NCI-H2196 (cell line): ENCODE data around the gene TPD52L2.
"Not testable (repeated sequence)": the region's sequence is repeated elsewhere in the genome, so short reads cannot be mapped to it uniquely, and the experiment has no call there.

ENCODE experiments used
- DNase-seq: peaks from one replicate; lab custom pipeline; 2025; ENCODE audit not compliant: unreplicated experiment; lab: John Stamatoyannopoulos, UW

TPD52L2 gene

DNA sequence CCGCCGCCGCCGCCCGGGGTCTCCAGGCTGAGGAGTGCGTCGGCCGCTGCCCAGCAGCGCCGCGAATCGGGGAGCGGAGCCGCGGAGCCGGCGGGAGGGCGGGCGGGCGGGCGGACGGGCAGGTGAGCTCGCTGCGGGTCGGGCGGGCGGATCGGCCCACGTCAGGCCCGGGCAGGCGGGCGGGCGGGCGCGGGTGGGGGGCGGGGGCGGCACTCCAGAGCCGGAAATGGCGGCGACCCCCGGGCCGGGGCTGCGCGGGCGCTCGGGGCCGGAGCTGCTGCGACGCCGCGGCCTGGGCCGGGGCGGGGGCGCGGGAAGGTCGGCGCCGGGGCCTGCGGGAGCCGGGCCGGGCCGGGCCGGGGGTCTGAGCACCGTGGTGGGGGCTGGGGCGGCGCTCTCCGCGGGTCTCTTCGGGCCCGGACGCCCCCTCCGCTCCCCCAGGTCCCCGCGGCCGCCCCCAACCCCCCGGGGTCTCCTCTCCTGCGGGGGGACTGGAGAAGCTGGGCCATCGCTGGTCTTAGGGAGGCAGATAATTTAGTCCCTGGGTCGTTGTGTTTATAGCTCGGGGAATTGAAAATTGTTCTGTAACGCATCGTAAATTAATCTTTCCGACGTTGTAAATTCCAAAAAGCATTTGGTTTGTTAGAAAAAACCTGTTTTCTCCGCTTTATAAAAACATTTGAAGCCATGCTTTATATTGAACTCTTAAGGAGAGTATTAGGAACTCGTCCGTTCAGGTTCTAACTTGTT is 30.3 kb downstream of the TPD52L2 start:
- DNase-seq = no peak

DNA sequence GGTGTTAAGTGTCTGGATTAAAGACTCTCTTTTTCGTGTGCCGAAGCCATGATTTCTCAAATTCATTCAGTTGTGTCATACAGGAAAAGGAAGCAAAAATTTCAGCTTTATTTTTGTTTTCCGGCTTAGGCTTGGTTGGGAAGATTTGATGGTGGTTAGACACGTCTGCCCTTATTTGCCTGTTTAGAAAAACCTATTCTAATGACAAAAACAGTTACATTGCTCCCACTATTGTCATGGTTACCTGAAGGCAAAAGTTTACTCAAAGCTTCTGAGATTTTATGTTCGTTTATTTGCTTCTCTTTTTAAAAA is 30.8 kb downstream of the TPD52L2 start:
- DNase-seq = peak; percentile 24

DNA sequence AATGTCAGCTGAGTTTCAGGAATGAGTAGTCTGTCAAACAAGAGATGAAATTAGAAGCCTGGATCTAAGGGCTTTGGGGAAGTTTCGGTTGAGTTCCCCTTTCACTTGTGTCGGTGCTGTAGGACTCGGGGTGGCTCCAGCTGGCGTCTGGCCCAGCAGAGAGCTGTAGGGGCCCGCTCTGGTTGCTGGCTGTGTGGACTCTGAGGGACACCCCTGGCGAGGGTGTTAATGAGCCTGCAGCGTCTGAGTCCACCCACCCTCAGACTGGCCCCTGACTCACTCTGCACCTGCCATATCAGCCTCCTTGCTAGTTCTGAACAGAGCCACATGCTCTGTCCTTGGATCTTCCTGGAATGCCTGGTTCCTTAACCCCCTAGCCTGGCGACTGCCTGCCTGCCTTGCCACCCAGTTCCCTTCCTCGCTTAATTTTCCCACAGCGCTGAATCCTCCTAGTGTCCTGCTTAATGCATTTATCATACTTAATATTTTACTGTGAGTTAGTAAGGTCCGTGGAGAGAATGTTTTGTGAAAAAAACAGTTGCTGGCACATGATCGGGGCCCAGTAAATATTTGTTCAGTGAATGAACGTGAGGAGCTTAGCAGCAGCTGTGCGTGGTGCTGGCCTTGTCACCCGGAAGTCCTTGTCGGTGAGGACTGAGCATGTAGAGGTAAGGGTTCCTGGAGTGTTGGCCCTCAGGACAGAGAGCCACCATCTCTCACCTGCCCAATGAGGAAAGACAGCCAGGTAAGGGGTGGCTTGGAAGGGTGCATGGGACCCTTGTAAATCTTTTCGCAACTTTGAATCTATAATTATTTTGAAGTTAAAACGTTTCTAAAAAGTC is 31.4 kb downstream of the TPD52L2 start:
- DNase-seq = peak; percentile 66

DNA sequence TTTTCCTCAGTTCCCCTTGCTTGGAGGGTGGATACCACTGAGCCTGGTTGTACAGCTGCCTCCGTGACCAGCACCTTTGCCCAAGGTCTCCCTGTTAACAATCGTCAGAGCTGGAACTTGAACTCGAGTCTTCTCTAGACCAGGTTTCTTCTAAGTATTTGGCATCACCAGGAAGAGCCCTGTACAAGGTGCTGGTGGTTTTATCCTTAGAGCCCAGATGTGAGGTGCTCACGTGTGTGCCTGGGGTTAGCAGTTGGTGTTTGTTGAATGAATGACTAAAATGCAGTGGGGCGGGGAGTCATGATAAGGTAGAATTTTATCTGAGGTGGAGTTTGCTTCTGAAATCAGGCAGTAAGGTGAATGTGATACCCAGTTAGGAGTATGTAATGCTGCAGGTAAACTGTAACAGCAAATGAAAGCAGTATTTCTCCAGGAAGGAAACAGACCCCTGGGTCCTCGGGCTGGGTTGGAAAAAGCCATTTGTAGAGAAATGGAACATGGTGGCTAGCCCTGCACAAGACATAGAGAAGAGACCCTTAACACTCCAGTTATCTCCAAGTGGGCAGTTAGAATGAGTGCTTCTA is 33.0 kb downstream of the TPD52L2 start:
- no peak for DNase-seq

DNA sequence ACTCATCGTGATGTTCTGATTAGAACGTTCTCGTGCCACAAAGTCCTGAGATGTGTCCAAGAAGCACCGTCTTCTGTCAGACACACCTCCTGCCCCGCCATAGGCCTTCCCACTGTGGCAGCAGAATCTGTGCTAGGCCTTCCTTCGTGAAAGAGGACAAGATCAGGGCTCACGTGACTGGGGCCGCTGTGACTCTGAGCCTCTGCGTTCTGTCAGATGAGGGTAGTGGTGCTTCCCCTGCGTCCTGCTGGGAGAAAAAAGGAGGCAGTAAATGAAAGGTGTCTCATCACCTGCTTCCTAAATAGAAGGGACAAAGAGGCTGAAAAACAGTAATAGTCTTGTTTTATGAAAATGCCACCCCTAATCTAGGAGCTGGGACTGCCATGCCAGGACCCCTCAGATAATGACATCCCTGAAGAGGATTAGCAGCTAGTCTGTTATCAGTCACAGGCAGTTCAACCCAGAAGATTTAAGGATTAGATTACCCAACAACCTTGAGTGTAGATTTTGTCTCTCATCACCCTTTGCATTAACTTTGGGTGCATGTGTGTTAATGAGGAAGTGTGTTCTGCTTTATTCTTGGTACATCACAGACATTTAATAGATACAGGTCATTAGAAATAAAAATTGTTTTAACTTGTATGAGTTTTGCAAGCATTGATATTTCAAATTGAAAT is 34.0 kb downstream of the TPD52L2 start:
- no peak for DNase-seq

DNA sequence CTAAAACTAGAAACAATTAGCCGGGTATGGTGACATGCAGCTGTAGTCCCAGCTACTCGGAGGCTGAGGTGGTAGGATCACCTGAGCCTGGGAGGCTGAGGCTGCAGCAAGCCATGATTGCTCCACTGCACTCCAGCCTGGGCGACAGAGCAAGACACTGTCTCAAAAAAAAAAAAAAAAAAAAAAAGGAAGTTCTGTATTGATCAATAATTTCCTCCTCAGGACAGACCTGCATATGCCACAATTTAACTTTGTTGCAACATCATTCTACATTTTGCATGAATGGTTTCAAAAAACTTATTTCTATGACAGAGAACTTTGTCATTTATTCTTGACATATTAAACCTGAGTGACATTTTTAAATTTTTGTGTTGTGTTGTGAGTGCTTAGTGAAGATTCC is 35.3 kb downstream of the TPD52L2 start:
- DNase-seq = no peak

DNA sequence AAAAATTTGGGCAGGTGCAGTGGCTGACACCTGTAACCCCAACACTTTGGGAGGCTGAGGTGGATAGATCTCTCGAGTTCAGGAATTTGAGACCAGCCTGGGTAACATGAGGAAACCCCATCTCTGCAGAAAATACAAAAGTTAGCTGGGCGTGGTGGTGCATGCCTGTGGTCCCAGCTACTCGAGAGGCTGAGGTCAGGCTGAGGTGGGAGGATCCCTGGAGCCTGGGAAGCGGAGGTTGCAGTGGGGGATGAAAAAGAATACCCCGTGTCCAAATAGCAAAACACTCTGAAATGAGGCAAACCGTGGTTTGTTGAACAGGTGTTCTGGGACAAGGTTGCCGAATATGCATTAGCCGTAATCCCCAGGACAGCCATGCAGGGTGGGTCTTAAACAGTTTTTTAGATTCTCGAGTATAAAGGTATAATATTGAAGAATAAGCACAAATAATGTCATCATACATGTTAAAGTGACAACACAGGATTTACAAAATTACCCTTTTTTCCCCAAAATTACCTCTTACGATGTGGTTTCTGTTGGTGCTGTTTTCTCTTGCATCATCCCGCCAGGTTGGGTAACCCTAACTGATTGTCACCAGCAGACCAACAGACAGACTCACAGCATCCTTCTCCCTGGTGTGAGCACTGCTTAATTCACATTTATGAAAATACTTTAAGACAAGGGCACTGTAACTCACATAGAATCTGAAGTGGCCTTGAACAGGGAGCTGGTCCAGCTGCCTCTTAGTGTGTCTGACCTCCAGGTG is 38.9 kb downstream of the TPD52L2 start:
- DNase-seq = no peak

DNA sequence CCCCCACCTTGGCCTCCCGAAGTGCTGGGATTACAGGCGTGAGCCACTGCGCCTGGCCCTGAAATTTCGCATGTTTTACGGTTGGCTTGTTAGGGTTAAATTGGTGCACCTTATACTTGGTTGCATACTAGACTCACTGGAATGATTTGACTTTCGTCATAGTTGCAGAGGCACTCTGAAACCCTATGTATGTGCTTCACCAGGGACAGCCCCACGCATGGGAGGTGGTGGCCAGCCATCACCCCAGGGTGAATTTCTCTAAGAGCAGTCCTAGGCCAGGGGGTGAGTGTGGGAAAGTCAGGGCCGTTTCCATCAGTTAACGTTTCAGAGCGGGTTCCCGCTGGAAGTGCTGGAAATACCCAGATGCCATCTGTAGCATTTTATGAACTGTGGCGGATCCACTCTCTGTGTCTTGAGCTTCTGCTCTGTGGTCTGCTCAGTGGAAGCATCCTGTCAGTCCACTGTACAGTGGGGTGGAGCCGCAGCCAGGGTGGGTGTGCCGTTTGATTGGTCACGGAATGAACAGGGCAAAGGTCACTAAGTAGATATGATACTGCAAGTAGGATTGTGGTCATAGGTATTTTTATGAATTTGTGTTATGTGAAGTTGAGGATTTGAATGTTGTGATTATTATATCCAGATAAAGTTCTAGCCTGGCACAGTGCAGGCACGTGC is 43.1 kb downstream of the TPD52L2 start:
- no peak for DNase-seq

DNA sequence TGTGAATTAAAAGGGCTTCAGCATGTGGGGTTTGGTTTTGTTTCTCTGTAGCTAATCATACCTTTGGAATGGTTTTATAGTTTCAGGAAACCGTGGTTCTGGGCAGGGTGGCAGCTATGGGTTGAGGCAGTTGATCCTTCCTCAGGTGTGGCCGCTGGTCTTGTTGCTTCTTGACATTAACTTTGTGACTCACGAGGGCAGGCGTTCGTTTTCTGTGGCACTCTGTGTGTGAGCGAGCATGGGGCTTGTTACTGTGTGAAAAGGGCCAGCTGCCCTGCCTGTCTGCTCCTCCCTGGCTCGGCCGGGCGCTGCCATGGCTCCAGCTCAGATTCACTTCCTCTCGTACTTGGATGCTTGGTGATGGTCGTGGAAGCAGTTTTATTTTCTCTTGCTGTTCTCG is 46.1 kb downstream of the TPD52L2 start:
- no peak for DNase-seq

DNA sequence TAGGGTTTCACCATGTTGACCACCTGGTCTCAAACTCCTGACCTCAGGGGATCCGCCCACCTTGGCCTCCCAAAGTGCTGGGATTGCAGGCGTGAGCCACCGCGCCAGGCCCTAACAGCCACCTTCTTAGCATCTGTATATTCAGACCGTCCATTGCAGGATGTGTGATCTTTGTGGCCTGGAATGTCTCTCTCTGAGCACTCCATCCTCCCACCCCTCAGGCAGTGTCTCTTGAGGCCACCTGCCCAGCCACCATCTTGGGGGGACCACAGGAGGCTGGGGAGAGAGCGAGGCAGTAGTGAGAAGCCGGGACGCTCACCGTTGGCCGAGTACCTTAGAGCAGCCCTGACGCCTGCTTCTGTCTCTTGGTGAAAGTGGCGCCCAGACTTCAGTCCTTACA is 48.7 kb downstream of the TPD52L2 start:
- DNase-seq = no peak

DNA sequence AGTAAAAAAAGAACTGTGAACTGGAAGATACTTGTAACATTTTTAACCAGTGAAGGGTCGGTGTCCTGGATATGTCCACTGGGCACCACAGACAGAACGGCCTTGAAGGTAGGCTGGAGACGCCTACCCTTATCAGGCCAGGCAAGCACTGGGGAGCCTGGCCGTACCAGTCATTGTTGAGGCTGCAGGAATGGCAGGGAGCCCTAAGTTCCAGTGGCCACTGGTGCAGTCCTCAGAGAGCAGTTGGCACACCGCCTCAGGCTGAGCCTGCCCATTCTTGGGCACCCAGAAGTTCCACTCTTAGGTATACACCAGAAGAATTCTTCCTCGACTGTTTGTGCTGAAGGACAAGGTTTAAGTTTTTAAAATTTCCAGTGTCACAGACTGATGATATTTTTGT is 50.4 kb downstream of the TPD52L2 start:
- no peak for DNase-seq

DNA sequence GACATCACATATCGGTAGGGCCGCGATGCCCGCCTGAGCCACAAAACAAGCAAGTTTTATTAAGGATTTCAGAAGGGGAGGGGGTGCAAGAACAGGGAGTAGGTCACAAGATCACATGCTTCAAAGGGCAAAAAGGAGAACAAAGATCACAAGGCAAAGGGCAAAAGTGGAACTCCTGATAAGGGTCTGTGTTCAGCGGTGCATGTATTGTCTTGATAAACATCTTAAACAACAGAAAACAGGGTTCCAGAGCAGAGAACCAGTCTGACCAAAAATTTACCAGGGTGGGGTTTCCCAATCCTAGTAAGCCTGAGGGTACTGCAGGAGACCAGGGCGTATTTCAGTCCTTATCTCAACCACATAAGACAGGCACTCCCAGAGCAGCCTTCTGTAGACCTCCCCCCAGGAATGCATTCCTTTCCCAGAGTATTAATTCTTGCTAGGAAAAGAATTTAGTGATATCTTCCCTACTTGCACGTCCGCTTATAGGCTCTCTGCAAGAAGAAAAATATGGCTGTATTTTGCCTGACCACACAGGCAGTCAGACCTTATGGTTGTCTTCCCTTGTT is 51.4 kb downstream of the TPD52L2 start:
- not testable (repeated sequence) for DNase-seq

DNA sequence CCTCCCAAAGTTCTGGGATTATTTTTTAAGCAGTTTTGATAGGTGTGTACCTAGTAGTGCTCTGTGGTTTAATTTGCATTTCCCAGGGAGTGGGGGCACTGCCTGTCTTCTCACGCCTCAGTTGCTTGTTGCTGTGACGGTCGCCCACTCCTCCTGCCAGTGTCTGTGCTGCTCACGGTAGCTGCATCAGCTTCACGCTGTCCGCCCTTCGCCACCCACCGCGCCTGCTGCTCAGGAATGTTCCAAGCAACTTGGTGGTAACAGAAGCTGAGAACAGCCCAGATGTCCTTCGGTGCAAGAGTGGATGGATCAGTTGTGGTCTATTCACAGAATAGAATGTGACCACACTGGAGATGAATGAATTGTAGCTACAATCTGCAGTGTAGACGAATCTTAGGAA is 52.7 kb downstream of the TPD52L2 start:
- DNase-seq = no peak

DNA sequence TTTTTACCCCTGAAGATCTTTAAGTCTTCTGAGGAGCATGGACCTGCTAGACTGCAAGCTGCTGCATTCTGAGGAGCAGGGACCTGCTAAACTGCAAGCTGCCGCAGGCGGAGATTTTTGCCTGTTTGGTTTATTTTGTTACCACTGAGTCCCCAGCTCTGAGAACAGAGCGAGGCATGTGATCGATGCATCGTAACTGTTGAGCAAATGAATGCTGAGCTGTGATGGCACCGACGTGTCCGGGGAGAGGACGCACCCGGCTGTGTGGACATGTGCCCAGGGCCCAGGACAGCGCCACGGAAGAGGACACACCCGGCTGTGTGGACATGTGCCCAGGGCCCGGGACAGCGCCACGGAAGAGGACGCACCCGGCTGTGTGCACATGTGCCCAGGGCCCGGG is 54.1 kb downstream of the TPD52L2 start:
- DNase-seq = no peak

DNA sequence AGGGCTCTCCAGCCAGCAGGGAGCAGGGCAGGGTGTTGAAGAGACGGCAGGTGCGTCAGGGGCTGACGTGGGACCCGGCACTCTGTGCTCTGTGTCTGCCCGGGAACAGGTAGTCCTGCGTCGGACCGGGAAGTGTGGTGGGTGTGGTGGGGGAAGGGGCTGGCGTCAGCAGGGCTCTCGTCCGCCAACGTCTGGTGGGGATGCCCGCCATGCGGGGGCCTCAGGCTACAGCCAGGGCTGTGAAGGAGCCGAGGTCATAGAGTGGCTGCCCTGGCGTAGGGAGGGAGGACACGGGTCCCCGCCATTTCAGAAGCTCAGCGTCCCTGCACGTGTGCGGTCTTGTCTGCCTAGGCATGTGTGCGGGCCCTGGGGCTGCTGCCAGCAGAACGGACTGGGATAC is 55.2 kb downstream of the TPD52L2 start:
- no peak for DNase-seq

DNA sequence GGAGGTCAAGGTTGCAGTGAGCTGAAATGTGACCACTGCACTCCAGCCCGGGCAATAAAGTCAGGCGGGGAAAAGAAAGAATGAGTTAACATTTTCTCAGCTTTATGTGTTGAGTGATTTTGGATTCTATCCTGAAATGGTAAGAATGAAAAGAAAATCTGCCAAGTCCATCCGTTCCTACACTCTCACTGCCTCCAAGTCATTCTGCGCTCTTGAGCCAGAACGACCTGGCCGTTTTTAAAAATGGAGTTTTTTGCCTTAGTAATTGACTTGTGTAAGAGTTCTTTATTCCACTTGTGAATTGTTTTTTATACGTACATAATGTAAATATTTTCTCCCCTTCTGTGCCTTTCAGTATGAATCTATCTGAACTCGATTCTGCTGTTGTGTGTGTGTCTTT is 58.6 kb downstream of the TPD52L2 start:
- no peak for DNase-seq

DNA sequence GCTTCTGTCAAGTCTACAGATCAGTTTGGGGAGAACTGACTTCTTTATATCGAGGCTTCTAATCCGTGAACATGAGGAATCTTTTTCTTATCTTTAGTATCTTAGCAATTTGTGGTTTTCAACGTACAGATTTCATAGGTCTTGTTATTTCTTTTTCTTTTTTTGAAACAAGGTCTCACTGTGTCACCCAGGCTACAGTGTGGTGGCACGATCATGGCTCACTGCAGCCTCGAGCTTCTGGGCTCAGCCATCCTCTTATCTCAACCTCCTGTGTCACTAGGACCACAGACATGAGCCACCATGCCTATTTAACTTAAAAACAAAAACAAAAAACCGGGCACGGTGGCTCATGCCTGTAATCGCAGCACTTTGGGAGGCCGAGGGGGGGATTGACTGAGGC is 59.2 kb downstream of the TPD52L2 start:
- no peak for DNase-seq

DNA sequence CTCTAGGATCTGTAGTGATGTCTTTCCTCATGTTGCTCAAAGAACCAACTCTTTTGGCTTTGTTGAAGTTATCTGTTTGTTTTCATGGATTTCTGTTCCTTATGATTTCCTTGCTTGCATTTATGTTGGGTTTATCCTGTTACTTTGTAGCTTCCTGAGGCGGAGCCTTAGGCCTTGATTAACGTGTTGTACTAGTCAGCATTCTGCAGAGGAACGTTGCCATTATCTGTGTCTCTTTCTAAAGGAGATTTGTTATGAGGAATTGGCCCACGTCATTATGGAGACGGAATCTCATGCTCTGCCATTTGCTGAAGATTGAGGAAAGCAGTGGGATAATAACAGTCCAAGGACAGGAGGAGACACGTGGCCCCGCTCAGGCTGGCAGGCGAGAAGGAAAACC is 61.2 kb downstream of the TPD52L2 start:
- DNase-seq = no peak

DNA sequence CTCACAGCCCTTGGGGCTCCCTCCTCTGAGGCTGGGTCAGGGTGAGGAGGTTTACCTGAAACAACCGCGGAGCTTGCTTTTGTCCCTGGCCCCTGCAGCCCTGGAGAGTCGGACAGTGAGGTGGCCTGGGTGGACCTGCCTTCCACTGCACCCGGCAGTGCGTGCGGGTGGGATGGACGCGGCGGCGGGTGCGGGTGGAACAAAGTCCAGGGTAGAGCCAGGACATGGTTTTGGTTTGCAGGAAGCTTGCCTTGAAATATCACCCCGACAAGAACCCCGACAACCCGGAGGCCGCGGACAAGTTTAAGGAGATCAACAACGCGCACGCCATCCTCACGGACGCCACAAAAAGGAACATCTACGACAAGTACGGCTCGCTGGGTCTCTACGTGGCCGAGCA is 64.0 kb downstream of the TPD52L2 start:
- no peak for DNase-seq

DNA sequence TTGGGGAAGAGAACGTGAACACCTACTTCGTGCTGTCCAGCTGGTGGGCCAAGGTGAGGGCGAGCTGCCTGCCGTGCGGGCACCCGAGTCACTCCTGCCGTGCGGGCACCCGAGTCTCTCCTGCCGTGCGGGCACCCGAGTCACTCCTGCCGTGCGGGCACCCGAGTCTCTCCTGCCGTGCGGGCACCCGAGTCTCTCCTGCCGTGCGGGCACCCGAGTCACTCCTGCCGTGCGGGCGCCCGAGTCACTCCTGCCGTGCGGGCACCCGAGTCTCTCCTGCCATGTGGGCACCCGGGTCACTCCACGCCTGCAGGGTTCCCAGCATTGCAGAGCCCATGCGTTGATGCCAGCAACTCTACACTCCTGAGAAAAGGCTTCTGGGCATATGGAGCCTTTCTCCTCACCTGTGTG is 64.4 kb downstream of the TPD52L2 start:
- DNase-seq = not testable (repeated sequence)
